EL (cell line): Measurements from ENCODE around the gene ALK.

Experiments
- DNase-seq: peaks from one replicate; pipeline ENCODE4 v3.0.0-alpha.2; 2016

The ALK gene

DNA sequence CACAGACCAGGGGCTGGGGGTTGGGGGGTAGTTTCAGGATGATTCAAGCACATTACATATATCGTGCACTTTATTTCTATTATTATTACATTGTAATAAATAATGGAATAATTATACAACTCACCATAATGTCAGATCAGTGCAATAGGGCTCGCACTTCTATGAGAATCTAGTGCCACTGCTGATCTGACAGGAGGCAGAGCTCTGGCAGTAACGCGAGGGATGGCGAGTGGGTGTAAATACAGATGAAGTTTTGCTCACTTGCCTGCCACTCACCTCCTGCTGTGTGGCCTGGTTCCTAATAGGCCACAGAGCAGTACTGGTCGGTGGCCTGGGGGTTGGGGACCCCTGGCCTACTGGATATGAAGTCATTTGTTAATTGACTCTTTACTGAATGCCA is 615.6 kb downstream of the ALK start:
- DNase-seq = no peak

DNA sequence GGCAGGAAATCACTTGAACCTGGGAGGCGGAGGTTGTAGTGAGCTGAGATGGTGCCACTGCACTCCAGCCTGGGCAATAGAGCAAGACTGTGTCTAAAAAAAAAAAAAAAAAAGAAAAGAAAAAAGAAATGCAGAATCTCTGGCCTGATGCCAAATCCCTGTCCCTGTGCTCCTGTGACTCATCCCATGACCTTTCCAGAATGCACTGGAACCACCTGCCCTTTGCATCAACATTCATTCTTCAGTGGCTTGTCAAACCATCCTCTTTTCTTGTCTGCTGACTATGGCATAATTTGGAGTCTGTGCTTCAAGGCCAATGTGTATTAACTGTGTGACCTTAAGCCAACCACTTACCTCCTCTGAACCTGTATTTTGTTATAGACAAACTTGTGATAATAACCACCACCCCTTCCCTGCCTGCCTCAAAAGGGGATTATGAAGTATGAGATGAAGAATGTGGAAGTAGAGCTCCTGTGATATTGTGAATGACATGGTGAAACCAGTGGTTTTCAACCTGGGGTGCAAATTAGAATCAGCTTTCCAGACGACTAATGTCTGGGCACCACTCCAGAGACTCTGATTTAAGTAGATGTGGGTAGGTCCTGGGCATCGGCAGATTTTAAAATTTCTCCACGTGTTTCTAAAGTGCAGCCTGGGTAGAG is 616.9 kb downstream of the ALK start:
- DNase-seq = peak; percentile 7

GRCh38 chr2:29296585-29296984 is 624.8 kb downstream of the ALK start:
- no peak for DNase-seq

- peak; percentile 18 for DNase-seq
Measured at GRCh38 chr2:29295845-29296244, 625.5 kb downstream of the ALK start.

DNA sequence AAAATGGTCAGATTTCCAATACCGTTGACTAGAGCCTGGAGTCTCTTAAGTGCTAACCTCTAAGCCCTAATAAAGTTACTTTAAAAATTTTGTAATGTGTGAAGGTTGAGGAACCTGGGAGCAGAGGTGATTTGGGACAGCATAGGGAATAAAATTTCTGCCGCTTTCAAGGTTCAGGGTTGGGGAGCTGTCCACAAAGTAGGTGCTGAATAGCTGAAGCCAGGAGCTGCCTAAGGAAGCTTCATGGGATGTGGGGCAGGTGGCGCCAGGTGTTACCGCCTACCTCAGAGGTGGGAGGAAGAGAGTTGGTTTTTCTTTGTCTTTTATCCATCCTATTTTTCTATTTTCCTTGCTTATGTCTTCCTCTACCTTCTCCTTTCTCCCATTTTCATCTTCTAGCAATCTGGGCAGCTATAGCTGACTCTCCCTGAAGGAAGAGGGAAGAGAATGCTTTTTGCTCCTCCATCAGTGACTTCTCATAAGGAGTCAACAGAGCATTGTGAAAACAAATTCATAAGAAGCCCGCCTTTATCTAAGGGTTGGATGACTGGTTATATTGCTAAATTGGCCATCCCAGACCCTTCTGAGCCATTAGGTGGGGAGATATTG is 627.5 kb downstream of the ALK start:
- peak; percentile 18 for DNase-seq

- DNase-seq = no peak
Measured at GRCh38 chr2:29290293-29291047, 630.9 kb downstream of the ALK start.

GRCh38 chr2:29284671-29285070 is 636.7 kb downstream of the ALK start:
- DNase-seq = no peak

- no peak for DNase-seq
Measured at GRCh38 chr2:29281916-29282247, 639.5 kb downstream of the ALK start.

DNA sequence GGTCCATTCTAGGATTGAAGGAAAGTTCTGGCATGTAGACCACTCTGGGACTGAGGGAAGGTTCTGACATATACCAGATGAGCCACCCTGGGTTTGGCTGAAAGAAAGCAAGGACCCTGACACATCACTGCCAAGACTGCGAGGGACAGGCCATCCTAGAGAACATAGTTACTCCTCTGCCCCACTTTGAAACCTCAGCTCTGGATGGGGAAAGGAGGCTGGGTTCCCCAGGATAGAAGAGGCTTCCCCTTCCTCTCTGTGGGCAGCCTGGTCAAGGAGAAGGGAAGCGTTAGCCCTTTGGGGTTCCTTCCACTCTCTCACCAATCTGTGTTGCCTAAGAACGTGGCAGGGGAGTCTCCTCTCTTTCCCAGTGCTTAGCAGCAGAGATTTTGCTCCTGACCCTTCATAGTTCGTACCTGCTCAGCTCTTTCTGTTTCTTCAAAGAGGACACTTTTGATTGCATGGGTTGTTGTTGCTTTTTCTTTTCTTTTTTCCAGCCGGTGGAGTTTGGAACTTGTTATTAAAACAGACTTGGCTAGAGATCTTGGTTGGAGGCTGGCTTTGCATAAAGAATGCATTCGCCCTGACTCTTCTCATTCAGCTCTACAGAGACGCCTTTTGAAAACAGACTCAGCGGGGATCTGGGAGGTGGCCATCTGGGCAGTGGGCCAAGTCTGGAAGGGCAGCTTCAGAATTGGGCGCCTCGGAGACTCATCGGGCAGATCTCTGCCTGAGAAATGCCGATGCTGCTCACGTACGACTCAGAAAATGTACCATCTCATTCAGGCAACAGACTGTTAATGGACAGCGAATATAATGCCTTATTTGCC is 640.1 kb downstream of the ALK start:
- DNase-seq = peak; percentile 72

DNA sequence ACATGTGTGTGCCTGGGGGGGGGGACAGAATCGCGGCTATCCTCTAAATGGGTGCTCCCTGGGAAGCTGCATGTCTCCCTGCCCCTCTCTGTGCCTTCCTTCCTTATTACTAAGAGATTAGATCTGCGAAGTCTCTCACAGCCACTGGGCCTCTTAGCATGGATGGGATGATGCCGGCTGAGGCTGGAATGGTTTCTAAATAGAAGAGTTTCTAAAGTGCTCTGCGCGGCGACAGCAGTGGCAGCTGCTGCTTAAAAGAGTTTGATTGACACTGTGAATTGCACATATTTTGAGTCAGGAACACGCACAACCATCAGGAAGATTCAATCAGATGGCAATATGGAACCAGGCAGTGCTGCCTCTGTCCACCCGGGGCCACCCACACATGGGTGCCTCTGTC is 642.4 kb downstream of the ALK start:
- DNase-seq = no peak

- no peak for DNase-seq
Measured at GRCh38 chr2:29276151-29276550, 645.2 kb downstream of the ALK start.

DNA sequence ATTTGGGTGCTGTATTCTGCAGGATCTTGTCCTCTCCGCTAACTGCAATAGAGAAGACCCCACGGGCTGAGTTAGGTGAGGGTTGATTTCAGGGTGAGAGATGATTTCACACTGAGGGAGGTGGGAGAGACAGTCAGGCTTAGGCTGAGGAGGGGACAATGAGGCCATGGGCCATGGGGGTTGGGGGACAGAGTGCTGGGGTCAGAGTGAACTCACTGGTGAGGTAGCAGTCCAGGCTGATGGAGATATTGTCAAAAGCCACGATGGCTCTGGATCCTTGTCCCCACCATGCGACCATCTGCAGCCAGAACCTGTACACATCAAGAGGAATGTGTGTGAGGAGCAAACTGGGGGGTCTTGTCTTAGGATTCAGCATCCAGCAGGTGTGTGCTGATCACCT is 646.2 kb downstream of the ALK start:
- no peak for DNase-seq

DNA sequence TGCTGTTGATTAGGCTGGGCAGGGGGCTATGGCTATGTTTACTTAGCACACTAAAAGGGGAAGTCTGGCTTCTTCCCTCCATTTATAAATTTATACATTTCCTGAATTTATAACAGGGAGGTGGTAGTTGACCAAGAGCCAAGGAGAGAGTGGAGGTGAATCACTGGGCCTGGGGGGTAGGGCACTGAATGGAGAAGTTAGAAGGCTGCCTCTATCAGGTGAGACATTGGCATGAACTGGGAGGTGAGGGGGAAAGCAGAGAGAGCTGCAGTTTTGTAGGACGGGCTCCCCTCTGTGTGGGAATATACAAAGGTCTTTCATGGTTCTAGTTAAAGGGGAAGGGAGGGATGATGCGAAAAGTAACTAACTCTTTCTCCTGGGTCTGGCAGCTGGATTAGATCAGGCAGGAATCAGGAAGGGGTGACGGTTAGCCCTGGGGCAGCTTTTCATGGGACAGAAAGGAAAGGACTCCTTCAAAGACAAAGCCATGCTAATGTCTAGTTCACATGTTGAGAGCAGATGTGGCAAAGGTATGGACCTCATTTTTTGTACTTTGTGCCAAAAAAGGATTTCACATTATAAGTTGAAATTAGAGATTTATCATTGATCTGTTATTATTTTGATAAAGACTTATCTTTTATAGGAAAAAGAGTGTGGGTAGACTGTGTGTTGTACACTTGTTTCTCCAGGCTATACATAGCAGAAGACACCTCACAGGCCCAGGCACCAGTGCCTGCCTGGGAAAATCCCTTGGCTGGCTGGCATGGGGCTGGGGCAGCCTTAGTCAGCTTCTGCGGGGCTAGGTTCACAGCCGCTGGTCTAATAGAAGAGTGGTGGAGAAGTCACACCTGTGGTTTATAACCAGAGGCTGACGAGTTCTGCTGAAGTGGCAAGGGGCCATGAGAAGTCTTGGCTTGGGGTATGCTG is 647.4 kb downstream of the ALK start:
- DNase-seq = peak; percentile 13

GRCh38 chr2:29273004-29273684 is 648.2 kb downstream of the ALK start:
- DNase-seq = no peak

GRCh38 chr2:29272311-29272710 is 649.1 kb downstream of the ALK start:
- DNase-seq = no peak

DNA sequence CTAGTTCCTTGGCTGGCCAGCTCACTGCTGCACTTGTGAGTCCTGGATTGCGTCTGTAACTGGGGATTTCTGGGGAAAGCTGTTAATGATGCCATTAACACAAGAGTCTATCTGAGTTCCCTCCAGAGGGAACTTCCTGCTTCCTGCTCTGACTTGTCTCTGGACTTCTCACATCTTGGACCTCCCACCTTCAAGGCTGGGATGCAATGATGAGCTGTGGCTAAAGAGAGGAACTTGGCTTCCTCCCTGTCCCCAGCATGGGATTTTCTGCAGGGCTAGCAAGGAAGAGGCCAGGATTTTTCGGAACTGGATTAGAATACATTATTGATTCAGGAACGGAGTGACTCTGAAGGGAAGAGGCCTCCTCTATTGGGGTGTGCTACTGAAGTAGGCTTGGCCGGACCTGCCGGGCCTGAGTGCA is 650.7 kb downstream of the ALK start:
- no peak for DNase-seq

- no peak for DNase-seq
Measured at GRCh38 chr2:29269765-29270109, 651.6 kb downstream of the ALK start.

DNA sequence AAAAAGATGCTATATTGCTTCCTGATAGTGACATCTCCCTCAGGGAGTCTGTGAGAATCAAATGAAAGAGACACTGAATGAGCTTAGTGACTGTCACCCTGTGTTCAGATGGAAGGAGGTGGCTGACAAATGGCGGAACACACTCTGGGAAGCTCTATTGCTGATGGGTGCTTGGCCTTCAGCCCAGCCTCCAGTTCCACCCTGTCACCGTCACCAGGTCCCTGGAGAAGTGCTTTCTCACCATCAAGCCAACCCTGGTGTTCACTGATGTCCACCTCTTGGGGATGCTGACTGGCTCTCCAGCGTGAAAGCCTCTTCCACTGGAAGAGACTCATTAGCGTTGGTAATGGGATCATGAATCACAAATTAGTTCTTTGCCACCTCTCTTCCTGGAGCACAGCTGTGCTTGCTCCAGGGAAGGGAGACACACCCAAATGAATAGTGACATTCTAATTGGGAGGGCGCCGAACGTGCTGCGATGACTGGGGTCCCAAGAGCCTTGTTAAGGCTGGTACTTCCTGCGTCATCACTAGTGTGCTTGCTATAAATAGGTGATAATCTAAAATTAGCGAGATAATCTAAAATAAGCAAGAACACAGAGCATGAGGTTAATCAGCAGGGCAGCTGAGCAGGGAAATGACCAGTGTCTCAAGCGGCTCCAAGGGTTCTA is 652.2 kb downstream of the ALK start:
- no peak for DNase-seq

DNA sequence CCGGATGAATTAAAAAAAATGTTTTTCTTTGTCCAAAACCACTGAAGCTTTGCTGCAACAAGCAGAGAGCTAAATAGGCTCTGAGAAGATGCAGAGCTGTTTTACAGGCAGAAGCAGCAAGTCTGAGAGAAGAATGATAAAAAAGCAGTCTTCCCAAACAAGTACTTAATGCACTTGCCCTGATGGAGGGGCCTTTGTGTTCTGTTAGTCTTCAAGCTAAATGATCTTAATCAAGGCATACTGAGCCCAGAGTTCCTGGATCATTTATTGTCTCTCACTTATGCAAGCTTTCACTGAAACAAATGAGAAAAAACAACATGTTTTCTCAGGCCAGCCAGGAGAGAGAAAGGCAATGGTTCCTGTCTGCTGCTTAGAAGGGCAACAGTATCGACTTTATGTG is 653.7 kb downstream of the ALK start:
- DNase-seq = no peak

GRCh38 chr2:29263886-29264285 is 657.5 kb downstream of the ALK start:
- DNase-seq = no peak

GRCh38 chr2:29262681-29263260 is 658.6 kb downstream of the ALK start:
- DNase-seq = no peak
